IPS DF 6.9 (cell line): ENCODE data around the gene LENG9.

Source experiments
- DNase-seq: peaks from one replicate; pipeline ENCODE4 v3.0.0-alpha.2; 2013; ENCODE audit warnings: low read depth, low spot score
- H3K27ac ChIP-seq: one replicate; pipeline ENCODE4 v1.5.1; 2013; ENCODE audit warnings: low read length, control low read depth
- H3K27me3 ChIP-seq: 2 replicates; pipeline ENCODE4 v1.6.1; 2013; ENCODE audit warnings: mild to moderate bottlenecking, low read length; ENCODE audit not compliant: control insufficient read depth, insufficient read depth
- H3K36me3 ChIP-seq: 2 replicates; pipeline ENCODE4 v1.6.1; 2013; ENCODE audit warnings: low read length; ENCODE audit not compliant: control insufficient read depth, insufficient read depth
- H3K4me1 ChIP-seq: 2 replicates; pipeline ENCODE4 v1.6.1; 2013; ENCODE audit warnings: low read length; ENCODE audit not compliant: control insufficient read depth, insufficient read depth
- H3K4me3 ChIP-seq: 2 replicates; pipeline ENCODE4 v1.5.1; 2013; ENCODE audit warnings: mild to moderate bottlenecking, low read length
- H3K9me3 ChIP-seq: 2 replicates; pipeline ENCODE4 v1.6.1; 2013; ENCODE audit warnings: low read length, inconsistent platforms; ENCODE audit not compliant: control insufficient read depth, insufficient read depth
- WGBS: extraction: QIAGEN DNeasy Blood & Tissue Kit; methylation state at CpG from one replicate; pipeline ENCODE4 v1.1.7; 2013; ENCODE audit warnings: mixed read lengths, missing lambda C conversion rate; ENCODE audit not compliant: insufficient read length, insufficient coverage; 5-methylcytosine and 5-hydroxymethylcytosine counted together

Gene LENG9

DNA sequence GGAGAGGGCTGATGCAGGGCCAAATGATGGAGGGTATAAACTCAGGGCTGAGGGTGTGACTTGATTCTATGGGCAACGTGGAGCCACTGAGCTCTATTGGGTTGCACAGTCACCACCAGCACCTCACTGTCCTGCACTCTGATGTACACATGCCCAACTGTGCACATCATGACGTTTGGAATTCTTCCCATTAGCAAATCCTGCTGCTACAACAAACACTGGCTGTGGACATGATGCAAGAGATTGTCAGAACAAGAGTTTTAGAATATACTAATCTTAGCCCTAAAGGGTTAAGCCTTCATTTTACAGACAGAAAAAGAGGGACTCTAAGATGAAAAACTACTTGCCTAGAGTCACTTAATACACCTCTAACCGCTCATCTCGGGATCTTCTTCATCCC lies 50.7 kb downstream of the LENG9 start:
- Histone ChIP-seq H3K9me3 (peaks cover 3% of the 10 kb centered on the region; the same call in 1 of the 2 replicates), H3K36me3 (no peaks in the 10 kb centered on the region), H3K4me1 (no peaks in the 10 kb centered on the region; the same call in 1 of the 2 replicates), H3K27me3 (peaks cover 4% of the 10 kb centered on the region; the same call in 1 of the 2 replicates), H3K4me3 (no peak overlapping the region), H3K27ac (no peak overlapping the region)
- DNase-seq: no peak
- no CpG with 5 or more reads among the region's 4 CpGs for WGBS
